Subcutaneous adipose tissue (tissue), 4 donors: ENCODE results near the gene CYP17A1. TPM values are rescaled to one million over a fixed set of nuclear protein-coding genes. Genes with fewer than 3 reads are reported as not detected.

Source experiments
- total RNA-seq, 4 donors: library from RNA; depleted of rRNA; stranded (reverse); fragments of >200 nt; gene quantifications; one replicate each; pipeline ENCODE4 v1.1.0, GENCODE V29; 2016
- TF ChIP-seq, protein P1 (sequence below): fragments of 450-650 bp; IDR thresholded peaks from one replicate; pipeline ENCODE4 v1.5.1; 2016; ENCODE audit warnings: low read depth, mild to moderate bottlenecking, control low read depth, antibody characterized with exemption, moderate library complexity

CYP17A1 gene
- total RNA-seq, 4 donors from 2014 or later, result not detected

GRCh38 chr10:102804382-102805055 is 32.7 kb downstream of the CYP17A1 start:
- TF ChIP-seq, protein P1, sequence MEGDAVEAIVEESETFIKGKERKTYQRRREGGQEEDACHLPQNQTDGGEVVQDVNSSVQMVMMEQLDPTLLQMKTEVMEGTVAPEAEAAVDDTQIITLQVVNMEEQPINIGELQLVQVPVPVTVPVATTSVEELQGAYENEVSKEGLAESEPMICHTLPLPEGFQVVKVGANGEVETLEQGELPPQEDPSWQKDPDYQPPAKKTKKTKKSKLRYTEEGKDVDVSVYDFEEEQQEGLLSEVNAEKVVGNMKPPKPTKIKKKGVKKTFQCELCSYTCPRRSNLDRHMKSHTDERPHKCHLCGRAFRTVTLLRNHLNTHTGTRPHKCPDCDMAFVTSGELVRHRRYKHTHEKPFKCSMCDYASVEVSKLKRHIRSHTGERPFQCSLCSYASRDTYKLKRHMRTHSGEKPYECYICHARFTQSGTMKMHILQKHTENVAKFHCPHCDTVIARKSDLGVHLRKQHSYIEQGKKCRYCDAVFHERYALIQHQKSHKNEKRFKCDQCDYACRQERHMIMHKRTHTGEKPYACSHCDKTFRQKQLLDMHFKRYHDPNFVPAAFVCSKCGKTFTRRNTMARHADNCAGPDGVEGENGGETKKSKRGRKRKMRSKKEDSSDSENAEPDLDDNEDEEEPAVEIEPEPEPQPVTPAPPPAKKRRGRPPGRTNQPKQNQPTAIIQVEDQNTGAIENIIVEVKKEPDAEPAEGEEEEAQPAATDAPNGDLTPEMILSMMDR, result no peak

GRCh38 chr10:102802920-102803534 is 34.2 kb downstream of the CYP17A1 start:
- TF ChIP-seq, protein P1, result no peak

DNA sequence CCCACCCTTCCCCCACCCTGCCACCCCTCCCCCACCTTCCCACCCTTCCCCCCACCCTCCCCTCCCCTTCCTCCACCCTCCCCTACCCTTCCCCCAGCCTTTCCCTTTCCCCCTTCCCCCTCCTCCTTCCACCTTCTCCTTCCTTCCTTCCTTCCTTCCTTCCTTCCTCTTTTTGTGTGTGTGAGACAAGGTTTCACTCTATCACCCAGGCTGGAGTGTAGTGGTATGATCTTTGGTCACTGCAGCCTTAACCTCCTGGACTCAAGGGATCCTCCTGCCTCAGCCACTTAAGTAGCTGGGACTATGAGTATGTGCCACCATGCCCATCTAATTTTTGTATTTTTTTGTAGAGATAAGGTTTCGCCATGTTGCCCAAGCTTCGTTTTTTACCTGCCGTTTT is 35.2 kb downstream of the CYP17A1 start:
- TF ChIP-seq, protein P1, result no peak

DNA sequence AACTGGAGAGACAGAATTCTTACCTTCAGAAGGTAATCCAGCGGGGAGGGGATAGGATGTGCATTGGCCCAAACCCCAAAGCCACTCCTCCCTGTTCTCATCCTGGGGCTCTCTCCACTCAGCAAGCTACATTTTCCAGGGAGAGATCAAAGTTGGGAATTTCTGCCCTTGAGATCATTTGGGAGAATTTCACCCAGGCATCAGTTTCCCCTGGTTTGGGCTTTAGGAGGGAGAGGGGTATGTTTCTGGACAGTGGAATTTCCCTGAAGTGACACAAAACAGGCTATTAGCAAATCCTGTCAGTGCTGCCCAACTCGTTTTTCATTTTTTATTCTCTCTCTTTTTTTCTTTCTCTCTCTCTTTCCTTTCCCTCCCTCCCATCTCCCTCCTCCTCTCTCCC is 35.7 kb downstream of the CYP17A1 start:
- TF ChIP-seq, protein P1, result no peak

- TF ChIP-seq, protein P1, result no peak
Observed at GRCh38 chr10:102800611-102801335, 36.4 kb downstream of the CYP17A1 start.

- TF ChIP-seq, protein P1, result no peak
Observed at GRCh38 chr10:102799691-102800471, 37.3 kb downstream of the CYP17A1 start.
